ENCODE measurements around the gene PTPRQ. TPM values are rescaled to one million over a fixed set of nuclear protein-coding genes. Genes with fewer than 3 reads are reported as not detected.

PTPRQ gene
- polyA plus RNA-seq, 1 of the 3 experiments (the other 2 are of a cell fraction), result 0.46 TPM

DNA sequence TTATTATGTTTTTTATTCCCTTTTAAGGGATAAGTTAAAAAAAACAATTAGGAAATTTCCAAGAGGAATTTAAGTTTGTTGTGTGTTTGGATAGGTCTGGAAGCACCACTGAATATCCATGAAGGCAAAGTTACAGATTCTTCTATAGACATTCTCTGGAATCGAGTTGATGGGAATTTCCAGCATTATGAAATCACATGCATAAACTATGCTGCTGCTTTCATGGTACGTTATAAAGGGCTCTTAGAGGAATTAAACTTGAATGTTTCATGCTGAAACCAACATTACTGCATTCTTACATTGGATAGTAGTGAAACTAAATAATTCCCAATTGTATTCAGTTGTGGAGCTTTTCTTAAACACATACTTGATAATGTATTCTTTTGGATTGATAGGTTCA is 21.5 kb upstream of the PTPRQ start:
- Histone ChIP-seq H3K4me2 (no peak overlapping the region), H3K36me3 (replicated peaks in 1 of 2; ENCODE audit: control insufficient read depth in 1 of 2, insufficient read depth in 2 of 2, low read length in 1 of 2) (no peaks in the 10 kb centered on the region), H3K9me2 (no peaks in the 10 kb centered on the region), H3K27ac (ENCODE audit: low read depth in 2 of 2, low read length in 1 of 2) (no peak overlapping the region), H3K79me2 (ENCODE audit: insufficient read depth) (no peaks in the 10 kb centered on the region), H3F3A (replicated peaks; ENCODE audit: insufficient read depth) (no peaks in the 10 kb centered on the region), H3K27me3 (ENCODE audit: insufficient read depth) (peaks cover 9% of the 10 kb centered on the region; the same call in 1 of the 2 replicates), H3K4me1 (ENCODE audit: control insufficient read depth in 1 of 2, insufficient read depth in 2 of 2, low read depth in 1 of 2, low read length in 1 of 2) (no peaks in the 10 kb centered on the region), H2AFZ (ENCODE audit: low read depth) (no peak overlapping the region), H3K9me3 (0 out of 2 replicates have a peak, but pooled peaks cover 4% of the 10 kb centered on the region), H3K9ac (no peak overlapping the region), H3K4me3 (ENCODE audit: low read depth in 2 of 2, low read length in 1 of 2) (no peak overlapping the region), H4K20me1 (ENCODE audit: insufficient read depth) (no peaks in the 10 kb centered on the region)
- CTCF ChIA-PET, result interaction anchor here (2.0 kb wide), 1 partner anchor 9 kb away, joined by 5 read pairs; no protein-coding TSS in a partner anchor
- 7% methylated on average over 2 of the region's 2 CpGs for WGBS (ENCODE audit: low lambda C conversion rate)
- no peak for DNase-seq
- POLR2A ChIA-PET, result no interaction called here
- TF ChIP-seq PBX3 (IDR thresholded peaks at IDR 0.05), result no peak
- TF ChIP-seq MXI1 (IDR thresholded peaks at IDR 0.05; ENCODE audit: low read depth, low read length), result no peak
- no peak for TF ChIP-seq EZH2phosphoT487 (IDR thresholded peaks at IDR 0.05; ENCODE audit: borderline replicate concordance, low read depth)
- no peak for TF ChIP-seq FOXM1 (IDR thresholded peaks at IDR 0.05; ENCODE audit: low read depth)
- TF ChIP-seq NFIC (IDR thresholded peaks at IDR 0.05; ENCODE audit: borderline replicate concordance), result no peak
- TF ChIP-seq GABPA (IDR thresholded peaks at IDR 0.05; ENCODE audit: low read depth), result no peak
- no peak for TF ChIP-seq TCF12 (IDR thresholded peaks at IDR 0.05)
- no peak for TF ChIP-seq TAF1 (IDR thresholded peaks at IDR 0.05; ENCODE audit: borderline replicate concordance, low read depth, low read length)
- TF ChIP-seq, protein P1, sequence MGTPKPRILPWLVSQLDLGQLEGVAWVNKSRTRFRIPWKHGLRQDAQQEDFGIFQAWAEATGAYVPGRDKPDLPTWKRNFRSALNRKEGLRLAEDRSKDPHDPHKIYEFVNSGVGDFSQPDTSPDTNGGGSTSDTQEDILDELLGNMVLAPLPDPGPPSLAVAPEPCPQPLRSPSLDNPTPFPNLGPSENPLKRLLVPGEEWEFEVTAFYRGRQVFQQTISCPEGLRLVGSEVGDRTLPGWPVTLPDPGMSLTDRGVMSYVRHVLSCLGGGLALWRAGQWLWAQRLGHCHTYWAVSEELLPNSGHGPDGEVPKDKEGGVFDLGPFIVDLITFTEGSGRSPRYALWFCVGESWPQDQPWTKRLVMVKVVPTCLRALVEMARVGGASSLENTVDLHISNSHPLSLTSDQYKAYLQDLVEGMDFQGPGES (IDR thresholded peaks at IDR 0.05; ENCODE audit: low read depth, low read length), result no peak
- TF ChIP-seq EP300 (IDR thresholded peaks at IDR 0.05; ENCODE audit: borderline replicate concordance in 1 of 2, low read depth in 1 of 2, low read length in 1 of 2), result no peak
- TF ChIP-seq RAD21 (IDR thresholded peaks at IDR 0.05; ENCODE audit: low read length), result no peak
- TF ChIP-seq TEAD4 (IDR thresholded peaks at IDR 0.05; ENCODE audit: borderline replicate concordance, insufficient read depth), result no peak

GRCh38 chr12:80432061-80432460 is 12.0 kb upstream of the PTPRQ start:
- no peak overlapping the region for H3K4me2 ChIP-seq
- no peaks in the 10 kb centered on the region for H3K79me2 ChIP-seq (ENCODE audit: insufficient read depth)
- H3K9me2 ChIP-seq, result no peaks in the 10 kb centered on the region
- 2% methylated on average over 2 of the region's 2 CpGs for WGBS (ENCODE audit: low lambda C conversion rate)
- no peak for DNase-seq
- H3K4me1 ChIP-seq (ENCODE audit: control insufficient read depth in 1 of 2, insufficient read depth in 2 of 2, low read depth in 1 of 2, low read length in 1 of 2), result no peaks in the 10 kb centered on the region
- no peak overlapping the region for H3K27ac ChIP-seq (ENCODE audit: low read depth in 2 of 2, low read length in 1 of 2)
- H3K4me3 ChIP-seq (ENCODE audit: low read depth in 2 of 2, low read length in 1 of 2), result no peak overlapping the region
- H3K9ac ChIP-seq, result no peak overlapping the region
- H3K9me3 ChIP-seq, result no peaks in the 10 kb centered on the region
- POLR2A ChIA-PET, result no interaction called here
- no peaks in the 10 kb centered on the region for H4K20me1 ChIP-seq (ENCODE audit: insufficient read depth)
- H3K27me3 ChIP-seq (ENCODE audit: insufficient read depth), result no peaks in the 10 kb centered on the region
- no peak overlapping the region for H2AFZ ChIP-seq (ENCODE audit: low read depth)
- H3K36me3 ChIP-seq (replicated peaks in 1 of 2; ENCODE audit: control insufficient read depth in 1 of 2, insufficient read depth in 2 of 2, low read length in 1 of 2), result no peaks in the 10 kb centered on the region
- CTCF ChIA-PET, result no interaction called here
- no peaks in the 10 kb centered on the region for H3F3A ChIP-seq (replicated peaks; ENCODE audit: insufficient read depth)
- TF ChIP-seq RXRA (IDR thresholded peaks at IDR 0.05; ENCODE audit: borderline replicate concordance, low read depth) (no peak), TCF12 (IDR thresholded peaks at IDR 0.05) (no peak), EP300 (IDR thresholded peaks at IDR 0.05; ENCODE audit: borderline replicate concordance in 1 of 2, low read depth in 1 of 2, low read length in 1 of 2) (no peak), SMC3 (IDR thresholded peaks at IDR 0.05; ENCODE audit: low read depth, low read length) (no peak), GABPA (IDR thresholded peaks at IDR 0.05; ENCODE audit: low read depth) (no peak), FOXJ3 (CRISPR knock-in tag; IDR thresholded peaks at IDR 0.05) (no peak), GATA2 (CRISPR knock-in tag; IDR thresholded peaks at IDR 0.05) (no peak), PBX3 (IDR thresholded peaks at IDR 0.05) (no peak), EZH2phosphoT487 (IDR thresholded peaks at IDR 0.05; ENCODE audit: borderline replicate concordance, low read depth) (no peak), MXI1 (IDR thresholded peaks at IDR 0.05; ENCODE audit: low read depth, low read length) (no peak), POLR2AphosphoS5 (IDR thresholded peaks at IDR 0.05; ENCODE audit: low read depth, low read length) (no peak), YY1 (IDR thresholded peaks at IDR 0.05; ENCODE audit: low read depth) (no peak), MEF2A (IDR thresholded peaks at IDR 0.05; ENCODE audit: borderline replicate concordance, low read depth) (no peak)
- TF ChIP-seq, protein P2, sequence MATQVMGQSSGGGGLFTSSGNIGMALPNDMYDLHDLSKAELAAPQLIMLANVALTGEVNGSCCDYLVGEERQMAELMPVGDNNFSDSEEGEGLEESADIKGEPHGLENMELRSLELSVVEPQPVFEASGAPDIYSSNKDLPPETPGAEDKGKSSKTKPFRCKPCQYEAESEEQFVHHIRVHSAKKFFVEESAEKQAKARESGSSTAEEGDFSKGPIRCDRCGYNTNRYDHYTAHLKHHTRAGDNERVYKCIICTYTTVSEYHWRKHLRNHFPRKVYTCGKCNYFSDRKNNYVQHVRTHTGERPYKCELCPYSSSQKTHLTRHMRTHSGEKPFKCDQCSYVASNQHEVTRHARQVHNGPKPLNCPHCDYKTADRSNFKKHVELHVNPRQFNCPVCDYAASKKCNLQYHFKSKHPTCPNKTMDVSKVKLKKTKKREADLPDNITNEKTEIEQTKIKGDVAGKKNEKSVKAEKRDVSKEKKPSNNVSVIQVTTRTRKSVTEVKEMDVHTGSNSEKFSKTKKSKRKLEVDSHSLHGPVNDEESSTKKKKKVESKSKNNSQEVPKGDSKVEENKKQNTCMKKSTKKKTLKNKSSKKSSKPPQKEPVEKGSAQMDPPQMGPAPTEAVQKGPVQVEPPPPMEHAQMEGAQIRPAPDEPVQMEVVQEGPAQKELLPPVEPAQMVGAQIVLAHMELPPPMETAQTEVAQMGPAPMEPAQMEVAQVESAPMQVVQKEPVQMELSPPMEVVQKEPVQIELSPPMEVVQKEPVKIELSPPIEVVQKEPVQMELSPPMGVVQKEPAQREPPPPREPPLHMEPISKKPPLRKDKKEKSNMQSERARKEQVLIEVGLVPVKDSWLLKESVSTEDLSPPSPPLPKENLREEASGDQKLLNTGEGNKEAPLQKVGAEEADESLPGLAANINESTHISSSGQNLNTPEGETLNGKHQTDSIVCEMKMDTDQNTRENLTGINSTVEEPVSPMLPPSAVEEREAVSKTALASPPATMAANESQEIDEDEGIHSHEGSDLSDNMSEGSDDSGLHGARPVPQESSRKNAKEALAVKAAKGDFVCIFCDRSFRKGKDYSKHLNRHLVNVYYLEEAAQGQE (IDR thresholded peaks at IDR 0.05; ENCODE audit: low read depth, low read length), result no peak
- TF ChIP-seq, protein P1 (IDR thresholded peaks at IDR 0.05; ENCODE audit: low read depth, low read length), result no peak

Data from SK-N-SH (cell line).